Gastrocnemius medialis (tissue), 4 donors: Measurements from ENCODE around the gene TBATA.

Experiments
- CTCF ChIP-seq, 5 experiments: fragments of 450-650 bp in 3 of 5; fragments of 200-600 bp in 2 of 5; sonication (generic) in 2 of 5; IDR thresholded peaks in 4 of 5; conservative IDR thresholded peaks in 1 of 5; 1 replicate in 4 of 5; 2 replicates in 1 of 5; pipeline ENCODE4 v1.5.1; 2016 to 2019; ENCODE audit warnings: antibody characterized with exemption in 5 of 5, mild to moderate bottlenecking in 3 of 5, moderate library complexity in 3 of 5
- POLR2A ChIP-seq, 2 donors: fragments of 450-650 bp; IDR thresholded peaks; one replicate each; pipeline ENCODE4 v1.6.1; 2017; ENCODE audit warnings: antibody characterized with exemption in 2 of 2, mild to moderate bottlenecking in 2 of 2, moderate library complexity in 2 of 2

GRCh38 chr10:70786799-70787415 lies 1.7 kb upstream of the TBATA start:
- TF ChIP-seq CTCF (IDR thresholded peaks at IDR 0.05 in 4 of 5, conservative IDR thresholded peaks at IDR 0.05 in 1 of 5) = no peak
- no peak for TF ChIP-seq POLR2A (IDR thresholded peaks at IDR 0.05)
